Epithelial cell of esophagus (primary cell): ENCODE data around the gene NTM.

Experiments
- DNase-seq: peaks from one replicate; pipeline ENCODE4 v3.0.0; 2010; ENCODE audit warnings: low read depth
- H3K4me3 ChIP-seq: 2 replicates; pipeline ENCODE4 v1.5.1; 2011; ENCODE audit warnings: mild to moderate bottlenecking, low read length, control low read depth
- CTCF ChIP-seq: IDR thresholded peaks from 2 replicates; pipeline ENCODE4 v1.5.1; 2011; ENCODE audit warnings: low read depth, mild to moderate bottlenecking, low read length, control low read depth, inconsistent platforms; ENCODE audit not compliant: insufficient read depth; ENCODE audit errors: missing control alignments

The NTM gene

GRCh38 chr11:131792243-131792642, 421.8 kb downstream of the NTM start:
- no peak for DNase-seq
- no peak overlapping the region for H3K4me3 ChIP-seq
- TF ChIP-seq CTCF = no peak

- no peak overlapping the region for H3K4me3 ChIP-seq
- no peak for DNase-seq
- no peak for TF ChIP-seq CTCF
These were observed 425.7 kb downstream of the NTM start for GRCh38 chr11:131796089-131796488.

- DNase-seq = no peak
- H3K4me3 ChIP-seq = no peak overlapping the region
These were observed 426.1 kb downstream of the NTM start for GRCh38 chr11:131796541-131796940.

GRCh38 chr11:131800452-131800851, 430.0 kb downstream of the NTM start:
- TF ChIP-seq CTCF = no peak
- no peak for DNase-seq
- H3K4me3 ChIP-seq = no peak overlapping the region

More at GRCh38 chr11:131796541-131796940, 426.1 kb downstream of the NTM start:
- no peak for TF ChIP-seq CTCF

GRCh38 chr11:131802440-131803115, 432.2 kb downstream of the NTM start:
- TF ChIP-seq CTCF = no peak
- DNase-seq = no peak
- H3K4me3 ChIP-seq = no peak overlapping the region

GRCh38 chr11:131807876-131808275, 437.5 kb downstream of the NTM start:
- no peak for DNase-seq
- no peak overlapping the region for H3K4me3 ChIP-seq
- no peak for TF ChIP-seq CTCF

GRCh38 chr11:131808470-131808869, 438.1 kb downstream of the NTM start:
- no peak for TF ChIP-seq CTCF
- peak; percentile 44 for DNase-seq
- no peak overlapping the region for H3K4me3 ChIP-seq
